K562 (cell line): ENCODE measurements around the gene CDCP1. TPM values are rescaled to one million over a fixed set of nuclear protein-coding genes. Genes with fewer than 3 reads are reported as not detected.

Experiments
- ATAC-seq: fragments of 200-7000 bp; cut with Tn5 transposase; 3 replicates; pipeline ENCODE4 v1.9.1; 2020; ENCODE audit warnings: moderate library complexity
- BruUV-seq: library from RNA; stranded (reverse); fragments of 400-500 nt; replicated peaks from 2 replicates; lab custom pipeline; 2021; lab: Mats Ljungman, UMichigan
- CTCF ChIA-PET: fragments of 300-600 bp; formaldehyde crosslinking; extraction: SDS; loops from one replicate; lab custom pipeline; 2021; ENCODE audit warnings: low intra/inter-chr PET ratio; lab: Yijun Ruan, JAX
- POLR2A ChIA-PET: fragments of 300-600, 350-650 bp; sonication (Branson Sonifier 250); formaldehyde crosslinking; extraction: SDS; loops from one replicate; lab custom pipeline; 2021; ENCODE audit warnings: antibody characterized with exemption, inconsistent platforms; lab: Yijun Ruan, JAX
- DNase-seq, 4 experiments: peaks; one replicate each; pipeline versions ENCODE4 v3.0.0 to v3.0.0-alpha.2; 2011 to 2018; ENCODE audit warnings: low spot score in 3 of 4, mixed read lengths in 3 of 4; ENCODE audit errors: extremely low read depth in 1 of 4
- FAIRE-seq: peaks from 2 replicates; lab custom pipeline; 2011; peaks lifted over from hg19 to GRCh38; lab: Jason Lieb, UNC
- H2AFZ ChIP-seq: 2 replicates; pipeline ENCODE4 v1.6.0; 2011; ENCODE audit warnings: low read depth, low read length, control low read depth, inconsistent platforms
- H3K27ac ChIP-seq: fragments of 200-600 bp; 3 replicates; pipeline ENCODE4 v1.8.0; 2011; ENCODE audit warnings: low read depth, mild to moderate bottlenecking, control low read depth, inconsistent platforms, low read length, moderate library complexity, mixed read lengths; ENCODE audit errors: extremely low read depth
- H3K27me3 ChIP-seq, 2 experiments: fragments of 300-600 bp in 1 of 2; 2 replicates in 1 of 2; 3 replicates in 1 of 2; pipeline versions ENCODE4 v1.6.0 to v1.8.0; 2011; ENCODE audit warnings: inconsistent platforms in 2 of 2, low read length in 2 of 2, mild to moderate bottlenecking in 1 of 2, mixed read lengths in 1 of 2, moderate library complexity in 1 of 2; ENCODE audit not compliant: control insufficient read depth in 2 of 2, insufficient read depth in 2 of 2
- H3K36me3 ChIP-seq: fragments of 300-600 bp; 3 replicates; pipeline ENCODE4 v1.8.0; 2011; ENCODE audit warnings: mild to moderate bottlenecking, low read length, inconsistent platforms; ENCODE audit not compliant: control insufficient read depth, insufficient read depth
- H3K4me1 ChIP-seq, 2 experiments: fragments of 200-600 bp in 1 of 2; replicated peaks in 1 of 2; 2 replicates in 1 of 2; 3 replicates in 1 of 2; pipeline versions ENCODE4 v1.5.1 to v1.8.0; 2011; ENCODE audit warnings: inconsistent platforms in 2 of 2, low read length in 2 of 2, mild to moderate bottlenecking in 1 of 2, mixed read lengths in 1 of 2, moderate library complexity in 1 of 2; ENCODE audit not compliant: control insufficient read depth in 2 of 2, insufficient read depth in 2 of 2
- H3K4me2 ChIP-seq: 2 replicates; pipeline ENCODE4 v1.6.1; 2011; ENCODE audit warnings: low read length, control low read depth, inconsistent platforms, mixed read lengths; ENCODE audit not compliant: insufficient read depth
- H3K4me3 ChIP-seq: fragments of 200-600 bp; sonication (generic), shearing (Covaris generic); 2 replicates; pipeline ENCODE4 v1.5.1; 2016; ENCODE audit warnings: control low read depth, inconsistent platforms
- H3K79me2 ChIP-seq: fragments of 200-600 bp; 3 replicates; pipeline ENCODE4 v1.8.0; 2011; ENCODE audit warnings: low read length, inconsistent platforms; ENCODE audit not compliant: control insufficient read depth, insufficient read depth
- H3K9ac ChIP-seq, 2 experiments: 2 replicates each; pipeline versions ENCODE4 v1.6.0 to v1.6.1; 2011; ENCODE audit warnings: low read depth in 2 of 2, low read length in 2 of 2, control low read depth in 1 of 2, inconsistent platforms in 1 of 2, mild to moderate bottlenecking in 1 of 2, mixed read lengths in 1 of 2; ENCODE audit not compliant: insufficient read depth in 1 of 2
- H3K9me1 ChIP-seq: one replicate; pipeline ENCODE4 v1.6.0; 2011; ENCODE audit warnings: inconsistent platforms, mild to moderate bottlenecking, low read length, moderate library complexity; ENCODE audit not compliant: control insufficient read depth, insufficient read depth
- H3K9me3 ChIP-seq: replicated peaks from 2 replicates; pipeline ENCODE4 v1.5.1; 2011; ENCODE audit warnings: low read depth, low read length, inconsistent platforms; ENCODE audit not compliant: control insufficient read depth, insufficient read depth
- H4K20me1 ChIP-seq: replicated peaks from 2 replicates; pipeline ENCODE4 v1.6.1; 2011; ENCODE audit warnings: low read length, inconsistent platforms, mixed read lengths; ENCODE audit not compliant: control insufficient read depth, insufficient read depth
- BACH1 ChIP-seq: fragments of 200-800 bp; sonication (Bioruptor generic); IDR thresholded peaks from 2 replicates; pipeline ENCODE4 v1.6.1; 2016; ENCODE audit warnings: missing genetic modification characterization, missing compliant biosample characterization
- ETV1 ChIP-seq: fragments of 450-650 bp; conservative IDR thresholded peaks from 2 replicates; pipeline ENCODE4 v1.6.1; 2016; ENCODE audit warnings: missing genetic modification characterization, control low read depth, low read depth, missing compliant biosample characterization
- IRF1 ChIP-seq: sonication (generic); formaldehyde crosslinking; IDR thresholded peaks from 2 replicates; pipeline ENCODE4 v1.8.0; 2022; ENCODE audit warnings: missing genetic modification reagents, mild to moderate bottlenecking, borderline replicate concordance
- ZNF584 ChIP-seq: fragments of 200-800 bp; sonication (Bioruptor generic); IDR thresholded peaks from 2 replicates; pipeline ENCODE4 v1.6.1; 2016; ENCODE audit warnings: low read depth, mild to moderate bottlenecking, missing genetic modification characterization, missing compliant biosample characterization
- ZNF717 ChIP-seq: fragments of 250-450 bp; sonication (Bioruptor Pico); IDR thresholded peaks from 2 replicates; pipeline ENCODE4 v1.5.0; 2021
- WGBS: fragments of 100-300 bp; shearing (Covaris generic); methylation state at CpG from one replicate; pipeline ENCODE4 v1.1.6; 2016; ENCODE audit warnings: low coverage, mixed read lengths; ENCODE audit not compliant: insufficient coverage; ENCODE audit errors: missing lambda C conversion rate; 5-methylcytosine and 5-hydroxymethylcytosine counted together
- in situ Hi-C: fragments of 300-500 bp; cut with MboI; formaldehyde crosslinking; loops from 4 replicates; pipeline ENCODE4 v1.15.0; 2018; ENCODE audit warnings: inconsistent platforms, mixed read lengths
- intact Hi-C: fragments of 100-400 bp; cut with micrococcal nuclease; formaldehyde crosslinking; loops from 2 replicates; pipeline ENCODE4 v1.14.2; 2022
- polyA plus RNA-seq, 8 experiments: library from polyadenylated mRNA; depleted of rRNA in 4 of 8; stranded (reverse) in 5 of 8; unstranded in 3 of 8; fragments of >200 nt; fragmentation: Nextera tagmentation in 2 of 8; fragmentation: Illumina TruSeq in 1 of 8; extraction: Ambion mirVana in 2 of 8; extraction: Trizol in 1 of 8; gene quantifications; 2 replicates each; pipeline versions ENCODE4 v1.2.1 to v1.2.3, GENCODE V29; 2011 to 2014; ENCODE audit warnings: inconsistent platforms in 1 of 8, missing spikeins in 1 of 8
- total RNA-seq, 7 experiments: library from RNA; depleted of rRNA in 6 of 7; stranded (reverse); fragments of >200 nt in 6 of 7; fragmentation: Illumina TruSeq in 2 of 7; extraction: Trizol in 2 of 7; gene quantifications; 2 replicates each; pipeline versions ENCODE4 v1.2.1 to v1.2.3, GENCODE V29; 2011 to 2021; ENCODE audit warnings: low replicate concordance in 1 of 7

Gene CDCP1
- total and polyA plus RNA-seq, 9 of the 15 experiments (the other 6 are each of a cell fraction or from before 2014, with no cell fraction given), result 3.9 to 16.4 (median 5.2) TPM

GRCh38 chr3:45128950-45129349 is 17.2 kb downstream of the CDCP1 start:
- Histone ChIP-seq H3K4me1 (peaks cover 13 to 55% of the 10 kb centered on the region in 2 experiments), H4K20me1 (no peaks in the 10 kb centered on the region), H3K4me3 (no peak overlapping the region), H3K9ac (no peak overlapping the region), H3K79me2 (peaks cover 21% of the 10 kb centered on the region; the same call in 2 of the 3 replicates), H2AFZ (no peak overlapping the region), H3K27ac (no peak overlapping the region), H3K9me3 (no peaks in the 10 kb centered on the region), H3K36me3 (peaks cover 7% of the 10 kb centered on the region), H3K27me3 (no peaks in the 10 kb centered on the region), H3K9me1 (peaks cover 3% of the 10 kb centered on the region), H3K4me2 (no peak overlapping the region)
- 56% methylated on average over 4 of the region's 4 CpGs for WGBS
- no TSS peak for BruUV-seq
- CTCF ChIA-PET, result no interaction called here
- intact Hi-C loops, result no loop called here
- in situ Hi-C loops, result no loop called here
- TF ChIP-seq ETV1 (tag) (no peak), ZNF584 (CRISPR knock-in tag) (0 out of 2 replicates have a peak, but pooled peaks have one; percentile 26), ZNF717 (no peak), IRF1 (CRISPR knock-in tag) (no peak), BACH1 (tag) (0 out of 2 replicates have a peak, but pooled peaks have one; percentile 20)
- no peak for FAIRE-seq
- POLR2A ChIA-PET, result interaction anchor here (1.4 to 2.8 kb wide), 2 partner anchors 9 to 12 kb away, joined by 4 to 11 read pairs; no protein-coding TSS in a partner anchor
- no peak for DNase-seq
- no peak for ATAC-seq
